Pons (tissue), 1 donor: ENCODE measurements around the gene CCDC158.

Source experiments
- DNase-seq: peaks from one replicate; pipeline ENCODE4 v3.0.0-alpha.2; 2016; ENCODE audit warnings: low spot score

Gene CCDC158

DNA sequence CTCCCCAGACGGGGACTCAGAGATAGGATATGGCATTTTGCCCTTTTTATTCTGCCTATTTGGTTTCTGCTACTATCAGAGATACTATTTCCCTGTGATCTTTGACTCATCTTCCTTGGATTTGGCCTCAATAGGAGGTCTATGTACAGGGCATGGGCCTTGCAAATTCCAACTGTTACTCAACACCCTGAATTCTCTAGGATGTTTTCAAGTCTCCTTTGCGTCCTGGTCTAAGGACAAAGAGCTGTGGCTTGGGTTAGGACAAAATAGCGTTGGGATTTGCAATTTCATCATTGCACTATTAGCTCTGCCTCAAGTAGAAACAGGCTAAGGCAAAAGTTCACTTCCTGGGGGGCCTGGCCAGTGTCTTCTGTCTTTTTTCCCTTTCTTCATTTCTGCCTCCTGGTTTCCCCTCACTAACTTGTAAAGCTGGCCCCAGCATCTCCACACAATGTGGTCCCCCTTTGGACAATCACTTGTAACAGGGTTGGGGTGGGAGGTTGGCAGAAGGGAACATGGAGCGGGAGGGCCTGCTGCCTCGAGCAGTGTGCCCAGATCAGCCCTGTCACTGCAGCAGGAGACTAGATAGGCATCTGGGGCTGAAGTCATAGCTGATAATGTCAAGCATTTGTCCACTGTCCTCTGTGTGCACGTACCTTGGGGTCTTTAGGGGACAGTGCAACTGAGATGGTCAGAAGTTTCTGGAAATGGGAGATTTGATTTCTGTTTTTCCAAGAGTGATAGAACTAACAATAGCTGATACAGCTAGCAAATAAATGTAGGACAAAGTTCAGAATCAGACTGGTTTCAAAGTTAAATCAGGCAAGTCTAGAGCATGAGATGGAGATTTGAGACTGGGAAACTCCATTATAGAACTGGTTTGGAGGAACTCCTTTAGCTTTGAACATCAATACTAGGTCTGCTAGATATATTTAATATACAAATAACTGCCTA, 140.2 kb downstream of the CCDC158 start:
- no peak for DNase-seq

DNA sequence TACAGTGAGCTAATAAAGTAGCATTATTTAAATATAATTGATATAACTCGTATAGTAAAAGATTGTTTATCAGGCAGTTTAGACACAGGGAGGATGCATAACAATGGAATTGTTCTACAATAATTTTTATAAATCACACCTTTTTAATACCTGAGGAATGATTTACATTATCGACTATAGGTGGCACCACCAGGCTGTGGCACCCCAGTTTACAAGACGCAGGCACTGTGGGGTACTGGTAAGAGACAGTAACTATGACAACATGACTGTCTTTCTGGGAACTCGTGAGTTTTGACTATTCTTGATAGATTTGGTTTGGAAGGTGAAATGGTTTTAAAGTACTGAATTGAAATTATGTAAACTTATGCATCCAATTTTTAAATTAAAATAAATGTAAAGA, 141.5 kb downstream of the CCDC158 start:
- no peak for DNase-seq

DNA sequence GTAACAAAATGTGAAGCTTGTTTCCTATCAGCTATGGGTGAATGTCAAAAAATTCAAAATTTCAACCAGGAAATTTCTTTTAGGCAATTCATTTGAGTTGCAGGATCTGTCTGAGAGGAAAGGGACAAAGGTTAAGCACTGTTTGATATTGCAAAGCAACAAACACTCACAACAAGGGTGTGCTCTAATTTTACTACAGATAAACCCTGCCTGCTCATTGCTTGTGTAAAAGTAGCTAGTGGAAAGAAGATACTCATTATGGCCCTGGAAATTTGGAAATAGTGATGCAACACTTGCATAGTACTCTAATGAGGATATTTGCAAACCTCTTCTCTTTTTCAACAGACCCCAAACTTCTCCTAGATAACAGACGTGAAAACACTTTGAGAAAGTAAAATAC, 142.4 kb downstream of the CCDC158 start:
- DNase-seq, result no peak

GRCh38 chr4:76277667-76278066, 143.3 kb downstream of the CCDC158 start:
- no peak for DNase-seq

DNA sequence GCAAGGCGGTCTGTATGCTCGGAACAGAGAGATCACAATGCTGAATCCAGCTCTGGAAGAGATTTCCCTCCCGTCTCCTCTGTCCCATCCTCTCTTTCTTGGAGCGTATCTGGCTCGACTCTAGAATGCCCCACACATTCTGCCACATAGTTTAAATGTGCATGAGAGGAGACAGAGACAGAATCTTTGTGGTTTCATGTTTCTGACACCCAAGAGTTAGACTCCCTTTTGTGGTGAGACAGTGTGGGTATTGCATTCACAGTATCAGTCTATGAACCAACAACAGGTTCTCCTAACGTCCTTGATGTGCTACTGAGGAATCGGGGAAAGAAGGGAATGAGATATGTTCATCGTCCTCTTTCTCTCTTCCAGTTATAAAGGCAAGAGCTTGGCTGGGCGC, 144.1 kb downstream of the CCDC158 start:
- no peak for DNase-seq

DNA sequence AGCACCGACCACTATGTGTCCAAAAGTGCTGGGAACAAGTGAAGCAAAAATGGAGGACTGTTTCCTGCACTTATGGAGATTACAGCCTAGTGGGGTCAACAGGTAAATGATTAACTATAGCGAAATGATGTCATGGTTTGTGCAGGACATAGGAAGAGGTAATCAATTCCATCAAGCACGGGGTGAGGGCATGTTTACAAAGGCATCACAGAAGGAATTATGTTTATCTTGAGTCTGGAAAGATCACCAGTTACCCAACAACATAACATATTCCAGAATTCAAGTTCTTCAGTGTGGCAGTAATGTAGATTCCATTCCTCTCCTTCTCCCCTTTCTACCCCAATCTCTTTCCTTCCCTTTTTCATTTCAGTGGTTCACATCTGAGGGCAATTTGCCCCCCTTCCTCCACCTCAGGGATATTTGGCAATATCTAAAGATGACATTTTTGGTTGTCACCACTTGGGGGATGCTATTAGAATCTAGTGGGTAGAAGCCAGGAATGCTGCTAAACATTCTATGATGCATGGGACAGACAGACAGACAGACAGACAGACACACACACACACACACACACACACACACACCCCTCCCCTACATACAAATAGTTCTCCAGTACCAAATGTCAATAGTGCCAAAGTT, 145.3 kb downstream of the CCDC158 start:
- DNase-seq, result no peak

DNA sequence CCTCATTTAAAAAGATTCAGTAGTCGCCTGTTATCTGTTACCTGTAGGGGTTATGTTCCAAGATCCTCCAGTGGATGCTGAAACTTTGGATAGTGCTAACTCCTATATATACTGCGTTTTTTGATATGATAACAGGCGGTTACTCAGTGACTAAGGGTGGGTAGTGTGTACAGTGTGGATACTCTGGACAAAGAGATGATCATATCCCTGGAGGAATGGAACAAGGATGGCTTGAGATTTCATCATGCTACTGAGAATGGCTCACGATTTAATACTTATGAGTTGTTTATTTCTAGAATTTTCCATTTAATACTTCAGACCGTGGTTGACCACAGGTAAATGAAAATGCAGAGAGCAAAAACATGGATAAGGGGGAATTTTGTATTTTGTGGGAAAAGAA, 147.9 kb downstream of the CCDC158 start:
- DNase-seq, result no peak

- no peak for DNase-seq
Observed at GRCh38 chr4:76272582-76272981, 148.4 kb downstream of the CCDC158 start.

GRCh38 chr4:76272073-76272472, 148.9 kb downstream of the CCDC158 start:
- DNase-seq, result no peak

GRCh38 chr4:76271248-76271647, 149.7 kb downstream of the CCDC158 start:
- no peak for DNase-seq

DNA sequence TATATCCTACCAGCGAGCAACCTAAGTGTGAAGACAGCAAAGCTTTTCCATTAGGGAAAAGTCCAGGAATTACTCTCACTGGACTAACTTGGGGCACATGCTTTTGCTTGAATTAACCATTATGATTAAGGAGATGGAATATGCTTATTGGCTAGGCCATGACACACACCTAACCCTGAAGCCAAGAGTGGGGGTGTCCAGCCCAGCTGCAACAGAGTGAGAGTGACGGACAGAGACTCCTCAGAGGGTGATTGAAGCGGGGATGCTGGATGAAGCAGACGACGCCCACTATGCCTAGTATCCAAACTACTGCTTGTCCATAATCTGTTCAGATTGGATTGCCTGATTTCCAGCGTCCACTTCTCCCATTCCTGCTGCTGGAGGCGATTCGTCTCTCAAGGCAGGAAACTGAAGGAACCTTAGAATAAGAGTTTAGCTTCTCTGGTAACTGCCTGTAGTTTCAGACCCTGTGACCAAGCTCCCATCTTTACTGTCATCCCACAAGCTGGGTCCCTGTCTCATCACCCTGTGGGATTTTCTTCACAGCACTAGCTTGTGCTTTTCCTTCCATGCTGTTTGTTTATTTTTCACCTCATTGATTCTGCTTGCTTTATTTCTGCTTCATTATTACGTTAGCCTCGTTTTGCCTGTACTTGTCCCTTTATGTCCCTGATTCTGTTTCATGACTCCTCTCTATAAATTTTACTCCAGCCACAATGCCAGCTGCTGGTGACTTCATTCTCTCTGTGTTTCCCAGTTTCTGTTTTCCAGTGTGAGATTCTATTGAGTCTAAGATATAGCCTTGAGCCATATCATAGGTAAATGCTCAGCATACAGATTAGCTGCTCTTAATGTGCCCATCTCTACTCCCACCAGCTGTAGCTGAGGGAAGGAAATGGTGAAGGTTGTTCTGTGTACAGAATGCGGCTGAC, 150.4 kb downstream of the CCDC158 start:
- DNase-seq, result no peak

- no peak for DNase-seq
Observed at GRCh38 chr4:76267811-76268210, 153.1 kb downstream of the CCDC158 start.

DNA sequence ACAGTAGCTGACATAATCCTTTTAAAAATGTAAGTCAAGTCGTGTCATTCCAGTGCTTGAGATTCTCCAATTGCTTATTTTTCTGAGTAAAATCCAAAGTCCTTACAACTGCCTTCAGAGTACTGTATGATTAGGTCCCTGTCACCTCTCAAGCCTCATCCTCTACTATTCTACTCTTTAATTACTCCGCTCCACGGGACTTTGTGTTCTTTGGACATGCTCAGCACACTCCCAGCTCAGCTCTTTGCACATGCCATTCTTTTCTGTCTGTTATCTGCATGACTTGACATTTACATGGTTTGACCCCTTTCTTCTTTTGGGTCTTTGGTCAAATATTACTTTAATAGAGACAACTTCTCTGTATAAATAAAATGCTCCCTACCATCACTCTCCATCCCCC, 154.3 kb downstream of the CCDC158 start:
- DNase-seq, result no peak

GRCh38 chr4:76265631-76266218, 155.2 kb downstream of the CCDC158 start:
- DNase-seq, result no peak
